Measurements from ENCODE around the gene F3. TPM values are rescaled to one million over a fixed set of nuclear protein-coding genes. Genes with fewer than 3 reads are reported as not detected.

Gene F3
- total RNA-seq, 3 donors from 2014 or later, result 0.45 to 0.60 (median 0.53) TPM

- Mint-ChIP-seq H3K36me3 (ENCODE audit: insufficient read depth) (peaks cover 40% of the 10 kb centered on the region), H3K27me3 (ENCODE audit: low read depth) (no peaks in the 10 kb centered on the region), H3K4me1 (ENCODE audit: low read depth) (peaks cover 3% of the 10 kb centered on the region), H3K4me3 (no peak overlapping the region), H3K9me3 (no peaks in the 10 kb centered on the region)
- ATAC-seq (no peak), DNase-seq (no peak)
Observed at GRCh38 chr1:94486990-94487389, 54.6 kb downstream of the F3 start.

- no peaks in the 10 kb centered on the region for H3K9me3 Mint-ChIP-seq
- peaks cover 1% of the 10 kb centered on the region for H3K4me1 Mint-ChIP-seq (ENCODE audit: low read depth)
- H3K4me3 Mint-ChIP-seq, result no peak overlapping the region
Observed at GRCh38 chr1:94481473-94481933, 60.1 kb downstream of the F3 start.

GRCh38 chr1:94479682-94480081 is 61.9 kb downstream of the F3 start:
- DNase-seq, result no peak
- Mint-ChIP-seq H3K4me3 (no peak overlapping the region), H3K9me3 (no peaks in the 10 kb centered on the region), H3K27me3 (ENCODE audit: low read depth) (no peaks in the 10 kb centered on the region), H3K4me1 (ENCODE audit: low read depth) (peaks cover 1% of the 10 kb centered on the region), H3K36me3 (ENCODE audit: insufficient read depth) (peaks cover 32% of the 10 kb centered on the region)
- no peak for ATAC-seq

More at GRCh38 chr1:94481473-94481933, 60.1 kb downstream of the F3 start:
- peak; percentile 65 to 66 for ATAC-seq
- peak; percentile 7 for DNase-seq
- no peaks in the 10 kb centered on the region for H3K27me3 Mint-ChIP-seq (ENCODE audit: low read depth)
- H3K36me3 Mint-ChIP-seq (ENCODE audit: insufficient read depth), result peaks cover 28% of the 10 kb centered on the region

Other genes starting within 250 kb of the F3 start
- 100 to 1,000 TPM in 1 of 3 donors, 10 to 100 TPM in 2; 43.9 to 127 (median 72.6) TPM for gene ABCD3, start 123.4 kb downstream of the F3 start, total RNA-seq